CD4-positive, alpha-beta T cell treated with Interleukin-12 subunit alpha and Interleukin-12 subunit beta, for 1 hour (primary cell): ENCODE data around the gene TBC1D10A.

Experiments used
- DNase-seq: peaks from one replicate; pipeline ENCODE4 v3.0.0-alpha.2; 2020

TBC1D10A gene

DNA sequence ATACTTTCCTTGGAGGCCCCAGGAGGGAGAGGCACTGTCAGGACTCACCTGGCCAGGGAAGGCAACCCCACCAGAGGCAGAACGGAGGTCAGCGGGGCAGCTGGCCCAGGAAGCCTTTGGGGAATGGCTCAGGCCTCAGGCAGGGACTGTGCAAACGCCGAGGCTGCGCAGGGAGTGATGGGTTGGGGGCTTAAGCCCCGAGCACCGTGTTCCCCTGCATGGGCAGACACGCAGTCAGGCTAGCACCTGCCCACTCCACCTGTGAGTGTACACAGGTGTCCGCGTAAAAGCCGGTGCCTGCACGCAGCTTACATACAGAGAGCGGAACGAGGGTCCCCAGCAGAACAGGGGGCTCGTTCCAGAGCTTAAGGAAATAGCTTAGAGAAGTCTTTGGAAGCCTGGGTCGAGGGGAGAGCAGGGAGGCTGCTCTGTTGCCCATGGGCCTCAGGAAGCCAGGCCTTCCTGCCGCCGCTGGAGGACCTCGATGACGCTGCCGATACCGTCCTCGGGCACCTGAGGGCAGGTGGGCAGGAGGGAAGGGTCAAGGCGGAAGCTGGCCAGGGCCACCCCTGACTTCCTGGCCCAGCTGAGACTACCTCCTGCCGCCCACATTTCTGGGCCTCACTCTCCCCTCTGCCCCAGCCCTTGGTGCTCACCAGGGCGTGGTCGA, 41.4 kb downstream of the TBC1D10A start:
- DNase-seq = no peak

- no peak for DNase-seq
Observed at GRCh38 chr22:30284666-30285065, 42.1 kb downstream of the TBC1D10A start.

DNA sequence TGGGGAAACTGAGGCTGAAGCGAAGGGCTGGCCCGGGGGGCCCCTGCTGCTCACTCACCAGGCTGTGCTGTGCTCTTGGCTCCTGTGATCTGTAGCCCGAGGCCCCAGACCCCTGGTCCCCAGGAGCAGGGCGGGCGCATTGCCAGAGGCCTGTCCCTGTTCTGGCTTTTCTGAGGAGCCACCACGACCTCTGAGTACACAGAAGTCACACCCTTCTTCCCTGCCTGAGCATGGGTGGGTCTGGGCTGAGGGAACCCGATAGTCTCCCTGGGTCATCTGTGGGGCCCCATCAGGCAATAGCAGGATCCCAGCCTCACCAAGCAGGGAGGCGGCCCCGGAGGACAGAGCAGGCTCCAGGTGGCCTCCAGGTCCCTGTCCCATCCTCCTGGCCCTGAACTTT, 42.6 kb downstream of the TBC1D10A start:
- no peak for DNase-seq

DNA sequence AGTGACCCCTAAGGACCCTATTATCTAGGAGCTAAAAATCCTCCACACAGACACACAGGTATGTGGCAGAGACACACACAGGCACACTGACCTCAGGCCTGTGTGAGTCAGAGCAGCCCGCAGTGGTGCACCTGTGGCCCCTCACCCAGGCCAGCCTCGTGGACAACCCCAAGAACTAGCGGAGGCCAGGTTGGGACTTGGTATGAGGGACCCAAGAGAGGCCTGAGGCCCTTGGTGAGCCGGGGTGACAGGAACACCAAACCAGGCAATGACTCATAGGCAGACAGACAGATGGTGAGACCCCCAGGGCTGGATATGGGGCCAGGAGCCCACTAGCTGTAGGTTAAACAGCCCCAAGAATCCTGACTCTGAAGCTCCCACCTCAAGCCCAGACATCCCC, 43.4 kb downstream of the TBC1D10A start:
- DNase-seq = no peak

DNA sequence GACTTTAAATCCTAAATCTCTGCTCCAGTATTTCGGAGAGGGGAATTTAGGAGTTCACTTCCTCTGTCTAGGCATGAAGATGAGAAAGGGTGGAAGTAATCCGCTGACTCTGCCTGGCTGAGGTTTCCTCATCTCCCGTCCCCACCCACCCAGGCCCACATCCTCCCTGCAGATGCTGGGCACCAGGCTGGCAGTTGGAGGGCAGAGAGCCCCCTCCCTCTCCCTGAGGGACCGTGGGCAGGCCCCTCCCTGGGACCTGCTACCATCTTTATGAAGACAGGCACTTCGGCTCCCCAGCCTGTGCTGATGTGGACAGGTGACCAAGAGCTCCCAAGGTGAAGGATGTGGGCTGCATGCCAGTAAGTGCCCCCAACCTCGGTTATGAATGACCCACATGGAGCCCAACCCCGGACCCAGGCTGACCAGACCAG, 44.1 kb downstream of the TBC1D10A start:
- DNase-seq = no peak

GRCh38 chr22:30280505-30280904, 46.2 kb downstream of the TBC1D10A start:
- no peak for DNase-seq

- DNase-seq = no peak
Observed at GRCh38 chr22:30279932-30280331, 46.8 kb downstream of the TBC1D10A start.

DNA sequence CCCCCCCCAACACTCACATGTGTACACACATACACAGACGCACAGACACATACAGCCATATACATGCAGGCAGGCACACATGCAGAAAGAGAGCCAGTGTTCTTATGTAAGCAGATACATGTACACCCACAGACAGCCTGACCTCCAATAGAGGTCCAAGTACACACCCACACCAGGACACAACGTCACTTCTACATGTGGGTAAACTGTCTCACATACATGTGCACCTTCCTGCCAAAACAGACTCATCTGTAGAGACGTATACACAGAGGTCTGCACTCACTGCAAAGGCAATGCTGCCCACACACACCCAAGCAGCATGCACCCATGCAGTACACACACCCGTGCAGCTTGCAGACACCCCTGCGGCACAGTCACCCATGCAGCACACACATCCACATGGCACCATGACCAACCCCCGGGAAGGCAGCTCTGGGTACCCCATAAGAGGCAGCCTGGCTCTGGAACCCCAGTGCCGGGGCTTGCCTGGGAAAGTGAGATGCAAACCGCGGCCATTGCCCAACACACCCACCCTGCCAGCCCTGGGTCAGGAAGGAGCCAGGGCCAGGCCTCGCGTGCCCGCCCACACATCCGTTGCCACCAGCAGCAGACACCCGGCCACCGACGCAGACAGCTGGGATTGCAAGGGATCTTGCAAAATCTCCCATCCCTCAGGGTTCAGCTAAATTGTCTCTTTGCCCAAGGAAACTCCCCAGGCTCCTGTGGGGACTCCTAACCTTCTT, 47.5 kb downstream of the TBC1D10A start:
- DNase-seq = no peak

DNA sequence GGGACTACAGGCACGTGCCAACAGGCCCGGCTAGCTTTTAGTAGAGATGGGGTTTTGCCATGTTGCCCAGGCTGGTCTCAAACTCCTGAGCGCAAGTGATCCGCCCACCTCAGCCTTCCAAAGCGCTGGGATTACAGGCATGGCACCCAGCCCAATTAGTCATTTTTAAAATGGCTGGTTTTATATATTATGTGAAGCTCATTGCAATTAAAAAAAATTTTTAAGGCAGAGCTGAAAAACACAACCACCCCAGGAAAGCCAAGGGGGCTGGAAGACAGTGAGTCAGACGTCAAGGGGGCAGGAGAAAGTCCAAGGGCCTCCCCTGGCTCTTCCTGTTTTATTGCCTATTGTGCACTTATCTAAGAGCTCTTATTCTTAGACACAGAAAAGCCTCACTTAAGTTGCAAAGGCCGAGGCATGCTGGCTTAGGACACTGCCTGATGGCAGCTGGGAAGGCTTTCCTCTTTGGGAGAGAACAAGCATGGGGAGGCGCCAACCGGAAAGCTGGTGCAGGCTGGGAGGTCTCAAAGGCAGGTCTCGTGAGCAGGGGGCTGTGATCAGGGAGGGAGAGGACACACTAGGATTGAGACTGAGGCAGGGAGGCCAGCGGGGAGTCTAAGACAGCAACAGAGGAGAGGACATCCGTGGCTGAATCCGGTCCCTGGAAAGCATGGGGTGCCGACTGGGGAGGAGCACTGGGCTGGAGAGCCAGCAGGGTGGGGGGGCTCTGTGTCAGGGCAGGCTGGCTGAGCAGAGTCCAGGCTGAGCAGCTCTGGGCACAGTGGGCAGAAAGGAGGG, 49.0 kb downstream of the TBC1D10A start:
- DNase-seq = no peak

DNA sequence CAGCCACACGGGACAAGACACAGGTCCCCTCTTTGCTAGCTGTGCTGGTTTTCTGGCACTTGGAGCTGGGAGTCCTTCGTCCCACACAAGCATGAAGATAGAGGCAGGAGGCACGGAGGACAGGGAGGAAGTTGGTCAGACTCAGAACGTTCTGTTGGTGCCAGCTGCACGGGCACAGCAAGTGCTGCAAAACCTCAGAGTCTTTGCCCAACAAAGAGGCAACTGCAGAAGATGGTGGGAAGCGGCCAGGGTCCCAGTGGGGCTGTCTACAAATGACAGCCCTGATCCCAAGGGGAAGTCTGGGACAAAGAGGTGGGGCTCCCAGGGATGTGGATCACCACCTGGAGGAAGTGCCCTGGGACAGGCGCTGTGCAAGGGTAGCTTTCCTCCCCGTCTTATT, 50.7 kb downstream of the TBC1D10A start:
- no peak for DNase-seq

GRCh38 chr22:30275625-30276024, 51.1 kb downstream of the TBC1D10A start:
- peak; percentile 61 for DNase-seq

- no peak for DNase-seq
Observed at GRCh38 chr22:30274437-30274812, 52.3 kb downstream of the TBC1D10A start.

DNA sequence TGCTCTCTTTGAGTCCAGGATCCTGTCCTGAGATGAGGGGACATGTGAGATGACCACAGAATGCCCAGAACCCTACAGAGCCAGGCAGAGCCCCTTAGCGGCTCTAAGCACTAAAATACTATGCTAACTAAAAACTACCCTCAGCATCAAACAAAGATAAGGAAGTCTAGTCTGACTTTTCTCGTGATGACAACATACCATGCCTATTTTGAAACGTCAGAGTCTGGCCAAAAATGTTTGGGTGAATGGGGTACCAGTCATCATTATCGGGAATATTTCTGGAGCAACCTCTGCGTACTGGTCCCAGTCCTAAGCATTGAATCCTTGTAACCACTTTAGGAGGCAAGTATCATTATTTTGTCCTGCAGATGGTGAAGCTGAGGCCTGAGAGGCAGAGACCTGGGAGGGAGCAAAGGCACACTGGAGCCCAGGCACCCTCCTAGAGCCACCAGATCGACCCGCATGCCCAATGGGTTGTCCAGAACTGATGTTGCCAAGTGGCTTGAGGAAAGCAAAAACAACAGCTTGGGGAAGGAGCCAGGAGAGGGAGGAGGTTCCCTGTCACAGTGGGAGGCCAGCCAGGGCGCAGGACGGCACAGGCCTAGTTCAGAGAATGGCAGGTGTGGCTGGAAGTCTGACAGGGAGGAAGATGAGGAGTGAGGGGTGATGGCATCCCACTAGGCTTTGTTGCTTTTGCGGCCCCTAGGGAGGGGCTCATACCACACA, 52.9 kb downstream of the TBC1D10A start:
- no peak for DNase-seq

DNA sequence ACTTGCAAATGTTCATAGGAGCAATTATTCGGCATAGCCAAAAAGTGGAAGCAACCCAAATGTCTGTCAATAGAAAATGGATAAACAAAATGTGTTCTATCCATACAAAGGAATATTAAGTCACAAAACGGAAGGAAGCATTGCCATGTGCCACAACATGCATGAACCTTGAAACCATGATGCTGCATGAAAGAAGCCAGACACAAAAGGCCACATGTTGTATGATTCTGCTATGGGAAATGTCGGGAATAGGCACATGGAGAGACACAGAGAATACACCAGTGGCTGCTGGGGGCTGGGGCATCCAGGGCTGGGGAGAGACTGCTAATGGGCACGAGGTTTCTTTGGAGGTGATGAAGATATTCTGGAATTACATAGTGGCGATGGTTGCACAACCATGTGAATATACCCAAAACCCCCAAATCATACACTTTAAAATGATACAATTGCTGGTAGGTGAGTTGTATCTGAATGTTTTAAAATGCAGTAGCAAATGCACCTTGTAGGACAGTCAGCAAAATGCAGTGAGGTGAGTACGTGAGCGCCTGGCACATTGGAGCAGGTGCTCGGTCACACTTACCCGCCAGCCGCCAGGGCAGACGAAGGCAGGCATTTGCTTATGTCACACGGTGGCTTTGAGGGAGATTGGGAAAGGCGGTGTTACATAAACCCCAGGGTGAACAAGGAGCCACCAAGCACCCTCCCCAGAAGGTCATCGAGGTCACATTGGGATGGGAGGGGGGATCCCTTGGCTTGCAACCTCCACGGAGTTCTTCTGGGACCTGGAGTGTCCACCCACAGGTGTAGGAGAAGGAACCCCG, 53.8 kb downstream of the TBC1D10A start:
- DNase-seq = no peak

DNA sequence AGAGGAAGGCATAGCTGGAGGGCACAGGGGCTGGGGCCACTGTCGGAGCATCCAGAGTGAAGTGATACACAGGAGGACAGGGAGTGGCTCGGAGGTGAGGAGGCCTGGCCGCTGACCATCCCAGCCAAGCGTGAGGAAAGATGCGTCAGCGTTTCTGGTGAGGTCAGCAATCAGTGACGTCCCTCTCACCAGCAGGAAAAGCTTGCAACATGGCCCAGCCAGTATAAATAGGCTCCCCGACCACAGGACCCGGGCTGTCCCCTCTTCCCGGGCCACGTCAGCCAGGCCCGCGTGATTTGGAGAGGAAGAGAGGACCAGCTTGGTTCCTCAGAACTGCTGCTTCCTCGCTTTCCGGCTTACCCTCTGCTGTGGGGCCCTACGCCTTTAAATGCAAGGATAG, 55.9 kb downstream of the TBC1D10A start:
- peak; percentile 39 for DNase-seq

- no peak for DNase-seq
Observed at GRCh38 chr22:30268331-30268730, 58.4 kb downstream of the TBC1D10A start.

- peak; percentile 66 for DNase-seq
Observed at GRCh38 chr22:30267382-30268302, 59.1 kb downstream of the TBC1D10A start.

GRCh38 chr22:30266445-30267381, 60.0 kb downstream of the TBC1D10A start, which contains the start of gene OSM:
Gene OSM, minus strand, starts transcription at chr22:30266851. Its CDS starts 52 bp downstream, at chr22:30266799.
- peak; percentile 80 for DNase-seq

- peak; percentile 86 for DNase-seq
Observed at GRCh38 chr22:30265823-30266444, 60.8 kb downstream of the TBC1D10A start.
